Measurements from ENCODE around the gene SERPINB6.
"Not testable (repeated sequence)": the region's sequence is repeated elsewhere in the genome, so short reads cannot be mapped to it uniquely, and the experiment has no call there.

SERPINB6 gene

DNA sequence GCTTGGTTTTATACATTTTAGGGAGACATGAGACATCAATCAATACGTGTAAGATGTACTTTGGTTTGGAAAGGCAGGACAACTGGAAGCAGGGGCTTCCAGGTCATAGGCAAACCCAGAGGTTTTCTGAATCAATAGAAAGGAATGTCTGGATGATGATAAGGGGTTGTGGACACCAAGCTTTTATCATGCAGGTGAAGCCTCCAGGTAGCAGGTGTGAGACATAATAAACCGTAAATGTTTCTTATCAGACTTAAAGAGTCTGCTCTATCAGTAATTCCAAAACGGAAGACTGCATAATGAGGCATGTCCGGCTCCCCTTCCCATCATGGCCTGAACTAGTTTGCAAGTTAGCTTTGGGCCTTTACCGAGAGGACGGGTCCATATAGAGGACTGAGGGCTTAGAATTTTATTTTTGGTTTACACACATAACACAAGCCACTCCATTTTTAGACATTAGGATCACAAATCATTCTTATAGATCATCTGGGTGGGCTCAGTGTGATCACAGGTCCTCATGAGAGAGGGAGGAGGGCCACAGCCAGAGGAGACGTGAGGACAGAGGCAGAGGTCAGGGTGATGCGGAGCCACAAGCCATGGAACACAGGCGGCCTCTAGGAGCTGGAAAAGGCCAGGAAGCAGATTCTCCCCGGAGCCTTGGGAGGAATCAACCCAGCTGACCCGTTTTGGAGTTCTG is 57.6 kb downstream of the SERPINB6 start:
- DNase-seq (no peak), ATAC-seq (no peak)

- ATAC-seq (no peak), DNase-seq (no peak)
Observed at GRCh38 chr6:2911171-2911570, 60.2 kb downstream of the SERPINB6 start.

DNA sequence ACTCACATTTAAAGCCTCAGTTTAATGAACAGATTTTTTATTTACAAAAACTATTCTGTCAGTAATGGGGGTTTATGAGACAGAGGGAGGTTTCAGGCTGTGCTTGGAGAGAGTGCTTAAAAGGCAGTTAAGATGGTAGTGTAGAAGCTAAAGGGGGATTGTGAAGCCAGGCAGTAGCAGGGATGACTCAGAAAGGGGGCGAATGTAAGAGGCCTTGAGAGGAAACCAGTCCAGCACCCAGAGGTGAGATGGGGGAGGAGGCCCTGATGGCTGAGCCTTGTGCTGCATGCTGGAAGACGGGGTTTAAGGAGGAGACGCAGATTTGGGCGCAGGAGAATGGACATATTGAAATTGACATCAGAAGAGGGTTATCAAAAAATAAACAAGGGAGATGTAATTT is 61.6 kb downstream of the SERPINB6 start:
- ATAC-seq (peak; percentile 86), DNase-seq (peak; percentile 51)

DNA sequence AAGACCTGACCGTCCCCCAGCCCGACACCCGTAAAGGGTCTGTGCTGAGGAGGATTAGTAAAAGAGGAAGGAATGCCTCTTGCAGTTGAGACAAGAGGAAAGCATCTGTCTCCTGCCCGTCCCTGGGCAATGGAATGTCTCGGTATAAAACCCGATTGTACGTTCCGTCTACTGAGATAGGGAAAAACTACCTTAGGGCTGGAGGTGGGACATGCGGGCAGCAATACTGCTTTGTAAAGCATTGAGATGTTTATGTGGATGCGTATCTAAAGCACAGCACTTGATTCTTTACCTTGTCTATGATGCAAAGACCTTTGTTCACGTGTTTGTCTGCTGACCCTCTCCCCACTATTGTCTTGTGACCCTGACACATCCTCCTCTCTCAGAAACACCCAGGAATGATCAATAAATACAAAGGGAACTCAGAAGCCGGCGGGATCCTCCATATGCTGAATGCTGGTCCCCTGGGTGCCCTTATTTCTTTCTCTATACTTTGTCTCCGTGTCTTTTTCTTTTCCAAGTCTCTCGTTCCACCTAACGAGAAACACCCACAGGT is 62.2 kb downstream of the SERPINB6 start:
- DNase-seq, ATAC-seq: not testable (repeated sequence)

- not testable (repeated sequence) for DNase-seq
Observed at GRCh38 chr6:2908516-2908915, 62.9 kb downstream of the SERPINB6 start.

GRCh38 chr6:2903411-2904185 is 67.8 kb downstream of the SERPINB6 start:
- ATAC-seq, DNase-seq: not testable (repeated sequence)

More at GRCh38 chr6:2908516-2908915, 62.9 kb downstream of the SERPINB6 start:
- not testable (repeated sequence) for ATAC-seq

GRCh38 chr6:2901645-2902502 is 69.5 kb downstream of the SERPINB6 start:
- not testable (repeated sequence) for DNase-seq, ATAC-seq

DNA sequence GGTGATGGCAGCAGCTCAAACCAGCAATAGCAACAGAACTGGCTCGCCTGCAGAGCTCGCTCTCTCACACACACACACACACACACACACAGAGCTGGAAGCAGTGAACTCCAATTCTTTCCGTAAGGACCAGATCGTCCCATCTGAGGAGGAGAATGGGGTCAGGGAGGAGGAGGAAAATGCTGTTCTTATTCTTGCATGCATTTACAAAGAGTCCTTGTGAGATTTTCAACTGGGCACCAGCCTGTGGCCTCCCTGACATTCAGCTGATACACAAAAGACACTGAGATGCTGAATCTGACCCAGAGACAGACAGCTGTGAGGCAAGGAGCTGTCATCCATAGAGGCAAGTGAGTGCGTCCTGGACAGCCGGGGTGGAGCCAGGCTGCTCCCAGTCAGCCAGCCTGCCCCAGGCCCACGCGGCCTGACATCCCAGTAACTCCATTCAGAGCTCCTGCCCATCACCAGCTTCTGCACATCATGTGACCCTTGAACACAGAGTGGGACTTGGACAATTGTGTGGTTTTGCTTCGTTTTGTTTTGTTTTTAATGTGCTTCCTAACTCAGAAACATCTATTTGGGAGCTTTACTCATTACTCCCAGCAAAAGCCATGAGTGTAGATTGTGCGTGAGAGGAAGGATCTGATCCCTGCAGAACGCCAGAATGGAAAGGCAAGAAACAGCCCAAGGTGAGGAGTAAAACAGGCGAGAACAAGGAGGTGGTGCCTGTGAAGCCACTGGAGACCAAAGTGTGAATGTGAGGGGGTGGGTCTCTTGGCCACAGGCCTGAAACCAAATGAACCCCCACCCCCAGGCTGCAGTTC is 70.3 kb downstream of the SERPINB6 start:
- DNase-seq: peak; percentile 22
- ATAC-seq: no peak

GRCh38 chr6:2900221-2900807 is 71.1 kb downstream of the SERPINB6 start:
- ATAC-seq (peak; percentile 30), DNase-seq (peak; percentile 23)

GRCh38 chr6:2899596-2899995 is 71.8 kb downstream of the SERPINB6 start:
- peak; percentile 47 for DNase-seq

More at GRCh38 chr6:2899596-2899995, 71.8 kb downstream of the SERPINB6 start:
- peak; percentile 24 for ATAC-seq
